H4 (cell line): ENCODE measurements around the gene STIMATE. TPM values are rescaled to one million over a fixed set of nuclear protein-coding genes. Genes with fewer than 3 reads are reported as not detected.

Source experiments
- DNase-seq: peaks from one replicate; pipeline ENCODE4 v3.0.0-alpha.2; 2015; ENCODE audit warnings: low spot score
- total RNA-seq: library from RNA; depleted of rRNA; stranded (reverse); fragments of >200 nt; shearing (Covaris generic); gene quantifications from 2 replicates; pipeline ENCODE4 v1.2.3, GENCODE V29; 2014; rRNA removed

Gene STIMATE
- total RNA-seq, 1 experiment from 2014 or later = 5.0 TPM

DNA sequence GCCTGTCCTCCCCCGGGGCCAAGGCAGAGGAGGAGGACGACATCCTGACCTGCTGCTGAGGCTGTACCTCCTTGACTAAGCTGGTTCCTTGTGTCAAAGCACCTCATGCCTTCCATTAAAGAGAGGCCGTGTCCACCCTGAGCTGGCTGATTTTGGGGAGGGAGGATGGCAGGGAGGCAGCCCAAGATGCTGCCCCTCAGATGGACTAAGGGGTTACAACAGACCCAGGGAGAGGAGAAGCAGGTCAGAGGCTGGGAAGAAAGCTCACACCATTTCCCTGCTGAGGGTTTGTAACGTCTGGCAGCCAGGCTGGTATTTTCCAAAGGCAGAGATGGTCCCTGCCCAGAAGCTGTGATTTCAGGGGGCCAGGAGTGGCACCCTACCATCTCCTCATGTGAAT, 105.4 kb downstream of the STIMATE start:
- no peak for DNase-seq

DNA sequence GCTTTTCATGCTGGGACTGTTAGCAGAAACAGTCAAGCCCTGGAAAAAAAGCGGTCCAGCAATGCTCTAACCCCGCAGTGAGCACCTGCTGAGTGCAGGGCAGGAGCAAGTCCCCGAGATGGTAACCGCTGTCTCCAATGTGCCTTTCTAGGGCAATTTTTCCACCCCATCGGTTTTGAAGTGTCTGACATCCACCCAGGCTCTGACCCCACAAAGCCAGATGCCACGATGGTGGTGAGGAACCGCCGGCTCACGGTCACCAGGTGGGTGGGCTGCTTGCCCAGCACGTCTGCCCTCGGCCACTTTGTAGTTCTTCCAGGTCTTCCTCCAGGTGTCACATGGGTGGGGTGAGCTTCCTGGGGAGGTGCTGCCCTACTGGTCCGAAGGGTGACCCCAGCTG, 106.0 kb downstream of the STIMATE start:
- no peak for DNase-seq

DNA sequence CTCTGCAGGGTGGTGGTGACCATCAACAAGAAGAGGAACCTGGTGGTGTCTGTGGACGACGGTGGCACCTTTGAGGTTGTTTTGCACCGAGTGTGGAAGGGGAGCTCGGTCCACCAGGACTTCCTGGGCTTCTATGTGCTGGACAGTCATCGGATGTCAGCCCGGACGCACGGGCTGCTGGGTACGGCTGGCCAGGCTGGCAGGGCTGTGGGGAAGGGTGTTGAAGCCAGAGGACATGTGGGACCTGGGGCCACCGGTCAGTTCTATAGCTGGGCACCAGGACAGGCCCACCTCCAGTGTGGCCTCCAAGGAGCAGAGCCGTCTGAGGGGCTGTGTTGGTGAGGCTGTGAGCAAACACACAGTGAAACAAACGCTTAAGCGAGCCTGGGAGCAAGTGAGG, 106.6 kb downstream of the STIMATE start:
- no peak for DNase-seq

DNA sequence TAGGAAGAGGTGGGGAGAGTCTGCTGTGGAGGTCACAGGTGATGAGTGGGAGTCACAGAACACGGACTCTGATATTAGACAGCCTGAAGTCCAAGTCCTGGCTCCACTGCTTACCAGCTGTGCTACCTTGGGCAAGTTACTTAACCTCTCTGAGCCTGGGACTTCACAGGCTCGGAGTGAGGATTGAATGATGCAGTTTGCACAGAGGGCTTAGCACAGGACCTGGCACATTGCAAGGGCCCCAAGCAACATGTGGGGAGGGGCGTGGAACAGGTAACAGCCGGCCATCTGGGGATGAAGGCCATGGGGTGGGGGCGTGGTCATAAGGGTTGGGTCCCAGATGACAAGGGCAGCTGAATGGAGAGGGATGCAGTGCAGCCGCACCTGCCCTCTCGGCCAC, 107.0 kb downstream of the STIMATE start:
- DNase-seq = no peak

DNA sequence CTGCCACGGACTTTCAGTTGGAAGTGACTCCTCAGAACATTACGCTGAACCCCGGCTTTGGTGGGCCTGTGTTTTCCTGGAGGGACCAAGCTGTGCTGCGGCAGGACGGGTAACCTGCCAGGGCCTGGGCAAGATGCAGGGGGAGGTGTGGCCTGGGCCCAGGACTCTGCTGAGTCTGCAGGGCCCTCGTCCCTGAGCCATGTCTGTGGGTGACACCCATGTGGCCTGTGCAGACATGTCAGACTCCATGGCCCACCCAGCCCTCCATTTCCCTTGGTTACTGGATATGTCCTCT, 107.7 kb downstream of the STIMATE start:
- DNase-seq = no peak

DNA sequence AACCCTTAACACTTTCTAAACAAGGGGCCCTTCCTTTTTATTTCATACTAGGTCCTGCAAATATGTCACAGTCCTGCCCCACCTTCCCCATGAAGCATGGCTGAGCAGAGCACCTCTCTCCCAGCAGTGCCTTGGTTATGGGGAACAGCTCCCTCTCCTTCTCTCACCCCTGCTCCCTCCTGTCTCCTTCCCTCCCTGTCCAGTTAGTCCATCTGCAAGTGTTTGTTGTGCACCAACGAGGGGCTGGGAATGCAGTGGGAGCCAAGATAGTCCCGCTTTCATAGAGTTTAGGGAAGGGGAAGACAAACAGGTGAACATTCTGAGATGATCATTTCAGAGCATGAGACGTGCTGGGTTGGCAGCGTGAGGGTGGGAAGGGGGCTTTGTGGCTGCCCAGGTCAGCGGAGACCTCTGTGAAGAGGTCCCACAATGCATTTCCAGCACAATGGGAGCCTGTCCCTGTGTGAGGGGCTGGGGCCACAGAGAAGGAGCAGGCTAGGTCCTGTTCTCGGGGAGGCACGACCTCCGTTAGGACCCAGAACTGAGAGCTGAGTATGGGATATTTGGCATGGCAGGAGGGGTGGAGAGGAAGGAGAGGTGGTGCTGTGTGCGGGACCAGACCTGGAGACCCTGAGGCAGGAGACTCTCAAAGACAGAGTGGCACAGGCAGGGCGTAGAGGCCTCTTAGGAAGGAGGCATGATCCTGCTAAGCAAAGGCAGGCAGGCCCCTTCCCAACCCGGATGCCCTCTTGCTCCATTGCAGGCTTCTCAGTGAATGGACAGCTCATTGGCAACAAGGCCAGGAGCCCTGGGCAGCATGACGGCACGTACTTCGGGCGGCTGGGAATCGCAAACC, 108.2 kb downstream of the STIMATE start:
- no peak for DNase-seq

DNA sequence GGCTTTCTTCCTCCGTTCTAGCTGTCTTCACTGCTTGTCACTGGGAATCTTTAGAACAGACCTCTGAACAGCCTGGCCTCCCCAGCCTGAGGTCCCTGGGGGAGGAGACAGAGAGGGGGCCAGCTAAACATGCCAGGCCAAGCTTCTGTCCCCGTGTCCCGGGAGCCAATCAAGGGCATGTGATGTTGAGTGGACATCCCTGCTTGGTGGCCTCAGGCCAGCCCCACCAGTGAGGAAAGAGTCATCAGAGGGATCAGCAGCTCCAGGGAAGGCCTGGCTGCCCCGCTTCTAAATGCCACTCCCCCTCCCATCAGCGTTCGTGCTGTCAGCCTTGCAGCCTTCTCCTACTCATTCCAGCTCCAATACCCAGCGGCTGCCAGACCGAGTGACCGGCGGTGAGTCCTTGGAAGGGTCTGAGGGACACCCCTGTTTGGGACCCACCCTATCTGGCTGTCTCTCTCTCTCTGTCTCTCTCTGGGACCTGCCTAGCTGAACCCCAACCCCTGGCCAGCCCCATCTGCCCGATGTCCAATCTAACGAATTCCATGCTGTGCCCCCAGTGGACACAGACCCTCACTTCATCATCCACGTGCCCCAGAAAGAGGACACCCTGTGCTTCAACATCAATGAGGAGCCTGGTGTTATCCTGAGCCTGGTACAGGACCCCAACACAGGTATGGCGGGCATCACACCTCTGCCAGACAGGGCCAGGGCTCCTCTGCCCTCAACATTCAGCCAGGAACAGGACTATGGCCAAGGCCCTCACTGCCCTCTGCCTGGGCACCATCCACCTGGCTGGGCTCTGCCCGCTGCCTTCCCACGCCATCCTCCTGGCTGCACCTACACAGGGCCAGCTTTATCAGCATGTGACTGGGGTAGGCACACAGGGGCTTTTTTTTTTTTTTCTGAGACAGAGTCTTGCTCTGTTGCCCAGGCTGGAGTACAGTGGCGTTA, 109.4 kb downstream of the STIMATE start:
- DNase-seq = no peak

DNA sequence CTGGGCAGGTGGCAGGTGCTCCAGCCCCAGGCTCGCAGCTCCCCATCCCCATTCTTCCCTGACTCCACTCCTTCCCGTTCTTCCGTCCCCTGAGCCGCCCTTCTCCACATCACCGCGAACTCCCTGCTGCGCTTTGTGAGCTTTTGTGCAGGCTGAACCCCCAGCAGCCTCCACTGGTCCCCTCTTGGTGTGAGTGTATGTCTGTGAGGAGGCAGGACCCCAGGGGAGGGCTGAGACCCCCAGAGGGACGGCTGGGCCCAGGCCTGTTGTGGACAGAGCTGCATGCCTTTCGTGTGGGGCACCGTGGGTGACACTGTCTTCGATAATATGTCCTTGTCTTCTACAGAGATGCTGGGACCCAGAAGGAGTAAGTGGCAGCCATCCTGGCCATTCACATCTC, 110.1 kb downstream of the STIMATE start:
- no peak for DNase-seq

Other genes with a start within 250 kb of the STIMATE start
- 17.3 and 17.4 TPM in 2 replicates for gene PBRM1, start 211.6 kb downstream of the STIMATE start, total RNA-seq
- gene GNL3, start 211.5 kb downstream of the STIMATE start, total RNA-seq = 75.7 and 81.7 TPM in 2 replicates
- 67.5 and 82.7 TPM in 2 replicates for gene GLT8D1, start 191.8 kb downstream of the STIMATE start, total RNA-seq
- 153 and 208 TPM in 2 replicates for gene SPCS1, start 191.4 kb downstream of the STIMATE start, total RNA-seq
- gene NEK4, start 126.6 kb downstream of the STIMATE start, total RNA-seq = 9.0 and 10.9 TPM in 2 replicates
- not detected in 2 replicates for gene ITIH1, start 119.9 kb downstream of the STIMATE start, total RNA-seq
- not detected in 2 replicates for gene ITIH3, start 102.8 kb downstream of the STIMATE start, total RNA-seq
- 0.10 and 6.1 TPM in 2 replicates for gene ITIH4, start 66.9 kb downstream of the STIMATE start, total RNA-seq
- not detected in 2 replicates for gene MUSTN1, start 62.5 kb downstream of the STIMATE start, total RNA-seq
- gene SFMBT1, start 148.5 kb upstream of the STIMATE start, total RNA-seq = 3.5 and 8.0 TPM in 2 replicates
- 6.2 and 16.5 TPM in 2 replicates for gene RFT1, start 232.9 kb upstream of the STIMATE start, total RNA-seq